Lower leg skin (tissue), 4 donors: ENCODE measurements around the gene PRCP. TPM values are rescaled to one million over a fixed set of nuclear protein-coding genes. Genes with fewer than 3 reads are reported as not detected.

ENCODE experiments used
- DNase-seq, 2 donors: peaks; one replicate each; pipeline ENCODE4 v3.0.0-alpha.2; 2019; ENCODE audit warnings: low spot score in 2 of 2
- H3K4me3 ChIP-seq: fragments of 200-600 bp; sonication (generic); 2 replicates; pipeline ENCODE4 v1.5.1; 2017; ENCODE audit warnings: mild to moderate bottlenecking, low read depth; ENCODE audit not compliant: poor library complexity, severe bottlenecking
- CTCF ChIP-seq, 3 donors: fragments of 450-650 bp; IDR thresholded peaks; one replicate each; pipeline ENCODE4 v1.5.1; 2016; ENCODE audit warnings: antibody characterized with exemption in 3 of 3, mild to moderate bottlenecking in 3 of 3, moderate library complexity in 2 of 3
- POLR2A ChIP-seq, 2 donors: fragments of 450-650 bp; IDR thresholded peaks; one replicate each; pipeline ENCODE4 v1.6.1; 2016 to 2017; ENCODE audit warnings: antibody characterized with exemption in 2 of 2, mild to moderate bottlenecking in 1 of 2, moderate library complexity in 1 of 2
- WGBS, 2 donors: methylation state at CpG; one replicate each; pipeline ENCODE4 v1.1.5; 2018; 5-methylcytosine and 5-hydroxymethylcytosine counted together
- intact Hi-C: fragments of 100-400 bp; cut with DNase I; formaldehyde crosslinking; loops from one replicate; pipeline ENCODE4 v1.15.0; 2023; ENCODE audit warnings: low total_unique reads
- total RNA-seq, 4 donors: library from RNA; depleted of rRNA; stranded (reverse); fragments of >200 nt; gene quantifications; one replicate each; pipeline ENCODE4 v1.1.0, GENCODE V29; 2016

Gene PRCP
- total RNA-seq, 4 donors from 2014 or later = 31.5 to 56.8 (median 53.8) TPM

GRCh38 chr11:82796998-82797961 lies 103.0 kb downstream of the PRCP start:
- peak in 1 of 2 donors; percentile 23 for DNase-seq
- intact Hi-C loops = no loop called here

GRCh38 chr11:82794490-82794889 lies 105.7 kb downstream of the PRCP start:
- DNase-seq = no peak
- H3K4me3 ChIP-seq = no peak overlapping the region
- WGBS, 2 donors = 72% methylated on average over 3 of the region's 3 CpGs
- TF ChIP-seq POLR2A (IDR thresholded peaks at IDR 0.05) (no peak), CTCF (IDR thresholded peaks at IDR 0.05) (no peak)
- intact Hi-C loops = no loop called here

More at GRCh38 chr11:82796998-82797961, 103.0 kb downstream of the PRCP start:
- WGBS, 2 donors = 70% methylated on average over 3 of the region's 3 CpGs
- no peak overlapping the region for H3K4me3 ChIP-seq
- no peak for TF ChIP-seq CTCF (IDR thresholded peaks at IDR 0.05)
- TF ChIP-seq POLR2A (IDR thresholded peaks at IDR 0.05) = no peak

GRCh38 chr11:82792822-82793569 lies 107.2 kb downstream of the PRCP start:
- WGBS, 2 donors = 91% methylated on average over 6 of the region's 6 CpGs
- intact Hi-C loops = no loop called here
- no peak for TF ChIP-seq POLR2A (IDR thresholded peaks at IDR 0.05)
- no peak for TF ChIP-seq CTCF (IDR thresholded peaks at IDR 0.05)
- no peak for DNase-seq
- no peak overlapping the region for H3K4me3 ChIP-seq

- H3K4me3 ChIP-seq = no peak overlapping the region
- no peak for DNase-seq
- intact Hi-C loops = no loop called here
- TF ChIP-seq POLR2A (IDR thresholded peaks at IDR 0.05) (no peak), CTCF (IDR thresholded peaks at IDR 0.05) (no peak)
- WGBS, 2 donors = 80 to 81% methylated on average over 5 of the region's 5 CpGs
These were observed 107.9 kb downstream of the PRCP start for GRCh38 chr11:82792319-82792718.

- H3K4me3 ChIP-seq = no peak overlapping the region
- TF ChIP-seq POLR2A (IDR thresholded peaks at IDR 0.05) (no peak), CTCF (IDR thresholded peaks at IDR 0.05) (no peak)
- no peak for DNase-seq
- 37 to 50% methylated on average over 4 of the region's 4 CpGs for WGBS, 2 donors
- intact Hi-C loops = no loop called here
These were observed 108.5 kb downstream of the PRCP start for GRCh38 chr11:82791779-82792178.
